ENCODE results near the gene DSTN.

- TF ChIP-seq CTCF (IDR thresholded peaks at IDR 0.05): no peak
- no peak for TF ChIP-seq POLR2A (IDR thresholded peaks at IDR 0.05)
These were observed 40.0 kb downstream of the DSTN start for GRCh38 chr20:17609811-17610377.

All from Peyer's patch (tissue), 4 donors.